Measurements from ENCODE around the gene LAMA5.
"Not testable (repeated sequence)": the region's sequence is repeated elsewhere in the genome, so short reads cannot be mapped to it uniquely, and the experiment has no call there.

Gene LAMA5

GRCh38 chr20:62388839-62389600, 21.9 kb upstream of the LAMA5 start:
- no peak for DNase-seq

GRCh38 chr20:62387933-62388635, 21.0 kb upstream of the LAMA5 start:
- DNase-seq: no peak

DNA sequence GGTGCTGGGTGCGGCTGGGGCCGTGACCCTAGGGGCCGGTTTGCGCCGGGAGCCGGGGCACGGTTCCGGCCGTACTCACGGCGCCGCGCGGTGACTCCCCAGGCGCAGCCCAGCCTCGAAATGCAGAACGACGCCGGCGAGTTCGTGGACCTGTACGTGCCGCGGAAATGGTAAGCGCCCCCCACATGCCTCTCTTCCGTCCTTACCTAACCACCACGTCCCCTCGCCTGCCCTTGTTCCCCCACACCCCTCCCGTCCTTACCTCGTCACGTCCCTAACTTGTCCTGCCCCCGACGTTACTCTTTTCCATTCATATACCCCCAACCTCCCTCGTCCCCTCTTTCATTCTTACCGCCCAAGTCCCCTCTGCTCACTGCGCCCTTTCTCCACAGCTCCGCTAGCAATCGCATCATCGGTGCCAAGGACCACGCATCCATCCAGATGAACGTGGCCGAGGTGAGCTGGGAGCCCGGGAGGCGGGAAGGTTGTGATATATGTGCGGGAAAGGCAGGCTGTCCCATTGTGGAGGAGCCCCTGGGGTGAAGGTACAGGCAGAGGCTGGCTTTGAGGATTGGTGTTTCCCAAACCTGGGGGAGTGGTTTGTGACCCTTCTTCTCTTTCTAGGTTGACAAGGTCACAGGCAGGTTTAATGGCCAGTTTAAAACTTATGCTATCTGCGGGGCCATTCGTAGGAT, 20.3 kb upstream of the LAMA5 start:
- no peak for DNase-seq

GRCh38 chr20:62386383-62387218, 19.5 kb upstream of the LAMA5 start, which contains the start of gene RPS21:
Gene RPS21 (plus strand): TSS chr20:62387103. CDS start chr20:62387339, 236 bp downstream.
- DNase-seq: peak; percentile 93

- peak; percentile 69 for DNase-seq
Measured at GRCh38 chr20:62382306-62383198, 15.4 kb upstream of the LAMA5 start.

DNA sequence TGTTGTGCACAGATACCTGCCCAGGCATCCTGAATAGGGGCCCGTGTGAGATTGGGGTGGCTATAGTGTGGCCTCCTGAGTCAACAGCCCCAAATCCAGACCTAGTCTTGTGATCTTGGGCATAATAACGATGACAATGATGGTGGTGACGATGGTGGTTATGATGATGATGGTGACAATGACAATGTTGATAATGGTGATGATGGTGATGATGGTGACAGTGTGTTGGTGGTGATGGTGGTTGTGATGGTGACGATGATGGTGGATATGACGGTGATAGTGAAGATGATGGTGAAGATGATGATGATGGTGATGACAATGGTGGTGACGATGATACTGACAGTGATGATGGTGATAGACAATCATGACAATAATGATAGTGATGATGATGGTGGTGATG, 14.7 kb upstream of the LAMA5 start:
- DNase-seq: no peak

DNA sequence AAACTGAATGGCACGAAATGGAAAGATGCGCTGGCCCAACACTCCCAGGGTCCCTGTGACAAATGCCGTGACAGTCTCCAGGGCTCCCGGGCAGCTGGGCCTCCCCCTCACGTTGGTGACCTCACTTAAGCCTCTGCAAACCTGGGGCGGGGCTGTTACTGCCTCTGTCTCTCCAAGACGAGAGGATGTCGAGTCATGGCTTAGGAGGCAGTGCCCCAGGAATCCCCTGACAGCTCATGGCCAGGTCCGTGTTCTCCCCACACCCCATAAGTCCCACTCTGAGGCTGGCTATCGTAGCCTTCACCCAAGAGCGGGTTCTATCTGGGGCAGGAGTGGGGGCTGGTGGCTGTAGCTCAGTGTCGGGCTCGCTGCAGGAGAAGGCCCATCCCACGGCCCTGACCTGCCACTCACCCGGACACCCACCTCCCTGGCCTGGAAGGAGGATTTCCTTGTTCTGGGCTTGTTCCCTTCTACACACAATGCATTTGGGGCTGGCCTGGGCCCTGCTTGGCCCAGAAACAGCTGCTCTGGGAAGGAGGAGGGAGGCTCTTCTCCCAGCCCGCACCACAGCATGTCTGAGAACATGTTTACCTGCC, 14.2 kb upstream of the LAMA5 start:
- DNase-seq: no peak

DNA sequence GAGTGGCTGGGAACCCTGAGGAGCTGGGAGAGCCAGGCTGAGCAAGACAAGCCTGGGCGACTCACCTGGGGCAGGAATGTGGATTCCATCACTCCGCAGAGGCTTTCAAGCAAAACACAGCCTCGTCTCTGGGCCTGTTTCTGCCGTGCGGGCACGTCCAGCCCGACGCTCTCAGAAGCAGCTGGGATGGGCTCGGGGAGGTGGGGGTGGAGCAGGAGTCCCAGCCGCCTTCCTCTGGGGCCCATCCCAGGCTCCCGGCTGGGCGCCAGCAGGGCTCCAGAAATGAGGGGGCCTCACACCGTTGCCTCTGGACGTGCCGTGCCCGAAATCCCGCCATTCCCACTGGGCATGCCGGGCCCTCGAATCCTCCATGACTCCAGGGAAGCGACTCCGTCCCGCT, 11.1 kb upstream of the LAMA5 start:
- DNase-seq: no peak

GRCh38 chr20:62377615-62378178, 10.6 kb upstream of the LAMA5 start:
- DNase-seq: no peak

GRCh38 chr20:62377064-62377461, 10.0 kb upstream of the LAMA5 start:
- no peak for DNase-seq

DNA sequence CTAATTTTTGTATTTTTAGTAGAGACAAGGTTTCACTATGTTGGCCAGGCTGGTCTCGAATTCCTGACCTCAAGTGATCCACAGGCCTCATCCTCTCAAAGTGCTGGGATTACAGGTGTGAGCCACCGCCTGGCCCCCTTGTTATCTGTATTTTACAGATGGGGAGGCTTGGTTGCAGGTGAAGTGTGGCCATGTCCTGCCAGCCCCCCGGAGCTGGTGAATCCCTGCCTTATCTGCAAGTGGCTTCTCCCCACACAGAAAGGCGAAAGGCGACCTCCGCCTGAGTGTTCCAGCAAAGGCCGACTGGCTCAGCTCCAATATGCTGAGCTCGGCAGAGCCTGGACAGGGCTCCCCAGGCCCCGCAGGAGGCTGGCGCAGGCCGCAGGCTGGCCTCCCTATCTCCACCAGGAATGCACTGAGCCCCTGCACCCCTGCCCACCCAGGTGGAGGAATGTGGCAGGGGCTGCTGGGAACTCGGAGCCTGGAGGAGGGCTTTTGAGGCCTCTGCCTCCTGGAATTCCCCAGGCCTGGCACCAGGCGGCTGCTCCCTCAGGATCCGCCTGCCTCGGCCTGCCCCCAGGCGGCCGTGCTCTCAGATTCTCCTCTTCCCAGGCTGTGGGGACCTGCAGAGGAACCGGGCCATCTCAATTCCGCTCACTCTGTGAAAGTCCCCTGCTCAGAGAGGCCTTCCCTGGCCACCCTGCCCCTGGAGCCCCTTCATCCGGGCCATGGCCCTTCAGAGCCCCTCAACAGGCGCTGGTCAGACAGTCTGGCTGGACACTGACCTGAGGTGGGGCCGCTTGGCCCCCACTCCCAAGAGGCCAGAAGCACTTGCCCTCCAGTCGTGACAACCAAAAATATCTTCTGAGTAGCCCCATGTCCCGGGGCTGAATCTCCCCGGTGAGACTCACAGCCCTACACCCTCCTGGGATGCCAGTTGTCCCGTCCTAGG, 9.3 kb upstream of the LAMA5 start:
- DNase-seq: no peak

DNA sequence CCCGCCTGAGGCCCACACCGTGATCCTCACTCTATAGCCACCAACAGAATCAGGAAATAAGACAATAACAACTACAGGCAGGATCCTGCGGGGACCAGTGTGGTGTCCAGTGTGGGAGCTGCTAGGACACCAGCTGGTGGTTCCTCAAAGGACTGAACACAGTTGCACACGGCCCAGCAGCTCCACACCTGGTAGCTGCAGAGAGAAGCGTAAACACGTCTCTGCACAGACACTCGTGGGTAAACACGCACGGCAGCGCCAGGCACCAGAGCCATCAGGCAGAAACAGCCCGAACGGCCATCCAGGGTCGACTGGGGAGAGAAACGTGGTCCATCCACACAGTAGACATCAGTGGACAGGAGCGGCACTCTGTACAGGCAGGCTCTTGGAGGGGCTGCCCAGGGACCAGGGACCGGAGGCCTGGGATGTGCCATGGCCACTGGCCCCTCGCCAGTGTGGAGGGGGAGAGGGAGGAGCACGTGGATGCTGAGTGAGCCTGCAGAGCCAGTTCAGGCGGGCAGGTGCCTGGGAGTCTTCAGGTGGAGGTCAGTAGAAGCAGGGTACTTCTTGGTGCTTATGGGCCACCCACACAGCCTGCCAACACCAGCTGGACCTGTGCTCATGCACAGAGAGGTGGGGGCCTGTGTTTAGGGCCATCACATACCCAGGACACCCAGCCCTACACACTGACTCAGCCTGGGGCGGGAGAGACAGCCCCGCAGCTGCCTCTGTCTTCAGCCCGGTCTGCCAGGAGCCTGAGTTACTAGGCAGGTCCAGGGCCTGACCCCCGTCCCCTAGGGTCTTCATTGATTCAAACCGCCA, 7.4 kb upstream of the LAMA5 start:
- no peak for DNase-seq

GRCh38 chr20:62373631-62374179, 6.6 kb upstream of the LAMA5 start:
- not testable (repeated sequence) for DNase-seq

DNA sequence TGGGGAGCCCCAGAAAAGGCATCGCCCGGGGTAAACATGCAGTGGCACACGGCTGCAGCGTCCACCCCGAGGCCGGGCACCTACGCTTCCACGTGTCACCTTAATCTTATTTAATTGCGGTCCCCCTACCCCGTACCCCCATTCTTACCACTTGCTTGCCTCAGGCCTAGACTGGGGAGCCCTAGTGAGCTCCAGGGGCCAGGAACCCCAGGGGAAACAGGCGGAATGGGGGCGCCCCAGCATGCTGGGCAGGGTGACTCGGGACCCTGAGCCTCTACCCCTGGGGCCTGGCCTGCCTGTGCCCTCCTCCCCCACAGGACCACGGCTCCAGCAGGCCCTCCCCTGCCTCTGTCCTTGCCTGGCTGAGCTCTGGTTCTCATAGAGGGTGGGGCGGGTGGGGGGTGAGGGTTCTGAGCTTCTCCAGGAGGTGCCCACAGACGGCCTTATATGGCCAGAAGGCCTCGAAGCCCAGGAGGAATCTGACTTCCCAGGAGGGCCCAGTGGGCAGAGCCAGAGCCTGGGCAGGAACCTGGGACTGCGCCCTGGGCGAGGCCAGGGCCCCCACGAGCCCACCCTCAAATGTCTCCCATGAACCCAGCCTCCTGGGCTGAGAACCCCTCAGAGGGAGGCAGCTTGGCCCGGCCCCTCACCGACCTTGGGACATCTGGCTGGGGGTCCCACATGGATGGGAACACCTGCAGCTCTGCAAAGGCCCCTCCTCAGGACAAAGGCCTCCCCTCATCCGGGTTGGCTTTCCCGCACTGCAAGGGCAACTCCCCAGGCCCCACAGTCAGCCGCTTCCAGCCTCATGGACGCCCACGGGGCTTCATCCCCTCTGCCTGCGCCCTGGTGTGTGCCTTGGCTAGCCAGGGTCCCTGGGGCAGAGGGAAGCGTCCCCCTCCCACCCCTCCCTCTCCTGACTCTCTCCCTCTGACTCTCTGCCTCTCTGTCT, 5.2 kb upstream of the LAMA5 start:
- DNase-seq: no peak

DNA sequence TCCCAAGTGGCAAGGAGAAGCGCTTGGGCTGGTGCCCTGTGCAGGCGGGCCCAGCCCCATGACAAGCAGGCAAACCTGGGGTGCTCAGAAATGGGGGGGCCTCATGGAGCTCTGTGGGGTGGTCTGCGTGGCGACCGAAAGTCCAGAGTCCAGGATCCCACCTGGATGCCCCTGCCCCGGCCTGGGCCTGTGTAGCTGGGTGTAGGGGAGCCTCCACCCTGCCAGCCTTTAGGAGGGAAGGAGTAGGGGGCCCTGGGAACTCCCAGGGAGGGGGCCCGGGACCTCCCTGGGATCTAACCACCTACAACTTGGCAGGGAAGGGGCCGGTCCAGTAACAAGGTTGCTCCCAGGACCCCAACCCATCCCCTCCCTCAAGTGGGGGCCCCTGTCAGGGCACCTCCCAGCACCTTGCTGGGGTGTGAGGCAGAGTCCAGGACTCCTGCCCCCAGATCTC, 4.5 kb upstream of the LAMA5 start:
- no peak for DNase-seq

DNA sequence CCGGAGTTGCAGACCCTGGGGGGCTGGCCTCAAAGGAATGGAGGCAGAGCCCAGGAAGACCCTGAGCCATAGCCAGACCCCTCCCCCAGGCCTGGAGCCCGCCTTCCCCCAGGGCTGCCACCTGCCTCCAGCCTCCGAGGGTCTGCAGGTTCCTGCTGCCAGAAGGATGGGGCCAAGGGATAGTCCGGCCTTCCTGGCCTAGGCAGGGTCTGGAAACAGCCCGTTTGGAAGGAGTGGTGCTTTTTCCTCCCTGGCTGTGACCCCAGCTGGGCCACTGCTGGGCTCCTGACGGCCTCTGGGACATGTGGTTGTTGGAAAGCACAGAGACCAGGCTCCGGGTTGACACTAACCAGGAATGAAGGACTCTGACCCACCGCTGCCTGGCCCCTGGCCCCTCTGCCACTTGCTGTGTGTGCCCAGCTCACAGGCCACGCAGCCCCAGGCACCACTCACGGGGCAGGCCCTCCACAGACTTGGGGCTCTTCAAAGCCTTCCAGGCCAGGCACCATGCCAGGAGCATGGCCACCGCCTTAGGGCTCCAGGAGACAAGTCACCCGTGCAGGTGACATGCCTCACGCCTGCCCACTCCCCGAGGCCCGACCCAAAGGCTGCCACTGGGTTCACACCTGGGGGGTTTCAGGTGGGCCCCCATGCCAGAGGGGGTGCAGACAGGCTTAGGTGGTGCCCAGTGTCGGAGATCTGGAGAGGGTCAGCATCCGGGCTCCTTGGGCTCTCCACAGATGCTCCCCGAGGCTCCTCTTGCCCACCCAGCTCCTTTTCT, 3.9 kb upstream of the LAMA5 start:
- DNase-seq: no peak

All from NCI-H1105 (cell line).